K562 (cell line): Measurements from ENCODE around the gene CKAP5. TPM values are rescaled to one million over a fixed set of nuclear protein-coding genes. Genes with fewer than 3 reads are reported as not detected.

ENCODE experiments used
- ARID3A ChIP-seq: IDR thresholded peaks from 2 replicates; pipeline ENCODE4 v1.6.1; 2012; ENCODE audit warnings: low read depth, low read length, improper control_type of control experiment, borderline replicate concordance
- CEBPG ChIP-seq, 3 experiments: fragments of 200-800 bp in 1 of 3; sonication (Bioruptor generic) in 1 of 3; sonication (generic) in 1 of 3; formaldehyde crosslinking in 1 of 3; IDR thresholded peaks in 2 of 3; conservative IDR thresholded peaks in 1 of 3; 2 replicates each; pipeline versions ENCODE4 v1.6.1 to v1.8.0; 2016 to 2022; ENCODE audit warnings: missing compliant biosample characterization in 2 of 3, missing genetic modification characterization in 2 of 3, mild to moderate bottlenecking in 1 of 3, missing genetic modification reagents in 1 of 3
- EGR1 ChIP-seq: fragments of 450-650 bp; conservative IDR thresholded peaks from 2 replicates; pipeline ENCODE4 v1.6.1; 2017; ENCODE audit warnings: mild to moderate bottlenecking
- FOXM1 ChIP-seq, 2 experiments: fragments of 450-650 bp in 1 of 2; sonication (generic) in 1 of 2; formaldehyde crosslinking in 1 of 2; IDR thresholded peaks; 2 replicates each; pipeline versions ENCODE4 v1.6.1 to v1.9.0; 2017 to 2022; ENCODE audit warnings: low read depth in 2 of 2, mild to moderate bottlenecking in 2 of 2, missing genetic modification reagents in 1 of 2, moderate library complexity in 1 of 2
- FUS ChIP-seq: fragments of 200-400 bp; formaldehyde crosslinking; optimal IDR thresholded peaks from 2 replicates; pipeline ENCODE3; 2017; ENCODE audit warnings: low read depth, low read length
- MCM2 ChIP-seq: fragments of 450-650 bp; IDR thresholded peaks from 2 replicates; pipeline ENCODE4 v1.6.1; 2017; ENCODE audit warnings: low read depth, mild to moderate bottlenecking
- OTX1 ChIP-seq: fragments of 450-650 bp; formaldehyde crosslinking; IDR thresholded peaks from 2 replicates; pipeline ENCODE4 v1.4.0; 2022; ENCODE audit warnings: mild to moderate bottlenecking
- RBM15 ChIP-seq: fragments of 200-400 bp; formaldehyde crosslinking; IDR thresholded peaks from 2 replicates; pipeline ENCODE4 v1.6.1; 2018; ENCODE audit warnings: mild to moderate bottlenecking, low read length, moderate library complexity; ENCODE audit not compliant: insufficient read depth
- SETDB1 ChIP-seq: IDR thresholded peaks from one replicate; pipeline ENCODE4 v1.6.1; 2012; ENCODE audit warnings: low read length, control low read depth, inconsistent platforms
- TAF9B ChIP-seq: fragments of 450-650 bp; IDR thresholded peaks from 2 replicates; pipeline ENCODE4 v1.6.1; 2018; ENCODE audit warnings: mild to moderate bottlenecking; ENCODE audit not compliant: partially characterized antibody
- VEZF1 ChIP-seq: fragments of 200-800 bp; sonication (Bioruptor generic); IDR thresholded peaks from 2 replicates; pipeline ENCODE4 v1.6.1; 2017; ENCODE audit warnings: missing genetic modification characterization, missing compliant biosample characterization
- ZBTB7A ChIP-seq: IDR thresholded peaks from 2 replicates; pipeline ENCODE4 v1.6.1; 2011; ENCODE audit warnings: low read depth, mild to moderate bottlenecking, low read length, moderate library complexity, borderline replicate concordance; ENCODE audit not compliant: control insufficient read depth
- ZNF217 ChIP-seq: sonication (generic); formaldehyde crosslinking; IDR thresholded peaks from 2 replicates; pipeline ENCODE4 v1.8.0; 2022; ENCODE audit warnings: mild to moderate bottlenecking, missing genetic modification reagents
- ZNF232 ChIP-seq: sonication (generic); formaldehyde crosslinking; IDR thresholded peaks from 2 replicates; pipeline ENCODE4 v1.8.0; 2022; ENCODE audit warnings: mild to moderate bottlenecking, missing genetic modification reagents
- ZNF740 ChIP-seq, 3 experiments: fragments of 200-800 bp in 1 of 3; sonication (Bioruptor generic) in 1 of 3; sonication (generic) in 1 of 3; formaldehyde crosslinking in 1 of 3; IDR thresholded peaks; 2 replicates each; pipeline versions ENCODE4 v1.6.1 to v1.8.0; 2016 to 2022; ENCODE audit warnings: mild to moderate bottlenecking in 2 of 3, missing compliant biosample characterization in 2 of 3, missing genetic modification characterization in 2 of 3, missing genetic modification reagents in 1 of 3
- polyA plus RNA-seq, 8 experiments: library from polyadenylated mRNA; depleted of rRNA in 4 of 8; stranded (reverse) in 5 of 8; unstranded in 3 of 8; fragments of >200 nt; fragmentation: Nextera tagmentation in 2 of 8; fragmentation: Illumina TruSeq in 1 of 8; extraction: Ambion mirVana in 2 of 8; extraction: Trizol in 1 of 8; gene quantifications; 2 replicates each; pipeline versions ENCODE4 v1.2.1 to v1.2.3, GENCODE V29; 2011 to 2014; ENCODE audit warnings: inconsistent platforms in 1 of 8, missing spikeins in 1 of 8
- total RNA-seq, 7 experiments: library from RNA; depleted of rRNA in 6 of 7; stranded (reverse); fragments of >200 nt in 6 of 7; fragmentation: Illumina TruSeq in 2 of 7; extraction: Trizol in 2 of 7; gene quantifications; 2 replicates each; pipeline versions ENCODE4 v1.2.1 to v1.2.3, GENCODE V29; 2011 to 2021; ENCODE audit warnings: low replicate concordance in 1 of 7
- TF ChIP-seq, protein P1 (sequence below): fragments of 450-650 bp; IDR thresholded peaks from 2 replicates; pipeline ENCODE4 v1.6.1; 2014; ENCODE audit warnings: low read depth, mild to moderate bottlenecking, moderate library complexity, borderline replicate concordance
- TF ChIP-seq, protein P2 (sequence below): sonication (generic); formaldehyde crosslinking; IDR thresholded peaks from 2 replicates; pipeline ENCODE4 v1.8.0; 2022; ENCODE audit warnings: mild to moderate bottlenecking, missing genetic modification reagents

Gene CKAP5
- total and polyA plus RNA-seq, 9 of the 15 experiments (the other 6 are each of a cell fraction or from before 2014, with no cell fraction given) = 60.1 to 239 (median 139) TPM

- TF ChIP-seq ZNF740 (CRISPR knock-in tag; IDR thresholded peaks at IDR 0.05) (0 out of 2 replicates have a peak, but pooled peaks have one; percentile 33), ZNF740 (tag; IDR thresholded peaks at IDR 0.05) (no peak), ZBTB7A (peak; percentile 57; the same call in 1 of the 2 replicates), OTX1 (CRISPR knock-in tag) (0 out of 2 replicates have a peak, but pooled peaks have one; percentile 26), EGR1 (peak; percentile 53), MCM2 (no peak), VEZF1 (CRISPR knock-in tag) (peak; percentile 66), ZNF232 (CRISPR knock-in tag) (0 out of 2 replicates have a peak, but pooled peaks have one; percentile 65), ZNF217 (CRISPR knock-in tag) (no peak), FOXM1 (IDR thresholded peaks at IDR 0.05; ENCODE audit: low read depth) (peak; percentile 99), FOXM1 (CRISPR knock-in tag; IDR thresholded peaks at IDR 0.05; ENCODE audit: low read depth) (peak; percentile 98), ARID3A (no peak), SETDB1 (no peak), TAF9B (peak; percentile 52), CEBPG (CRISPR knock-in tag; IDR thresholded peaks at IDR 0.05) (no peak), CEBPG (tag; conservative IDR thresholded peaks at IDR 0.05 in 1 of 2, IDR thresholded peaks at IDR 0.05 in 1 of 2) (0 out of 4 replicates have a peak, but pooled peaks of 1 of the 2 experiments have one; percentile 20), FUS (no peak), RBM15 (no peak)
- TF ChIP-seq, protein P1, sequence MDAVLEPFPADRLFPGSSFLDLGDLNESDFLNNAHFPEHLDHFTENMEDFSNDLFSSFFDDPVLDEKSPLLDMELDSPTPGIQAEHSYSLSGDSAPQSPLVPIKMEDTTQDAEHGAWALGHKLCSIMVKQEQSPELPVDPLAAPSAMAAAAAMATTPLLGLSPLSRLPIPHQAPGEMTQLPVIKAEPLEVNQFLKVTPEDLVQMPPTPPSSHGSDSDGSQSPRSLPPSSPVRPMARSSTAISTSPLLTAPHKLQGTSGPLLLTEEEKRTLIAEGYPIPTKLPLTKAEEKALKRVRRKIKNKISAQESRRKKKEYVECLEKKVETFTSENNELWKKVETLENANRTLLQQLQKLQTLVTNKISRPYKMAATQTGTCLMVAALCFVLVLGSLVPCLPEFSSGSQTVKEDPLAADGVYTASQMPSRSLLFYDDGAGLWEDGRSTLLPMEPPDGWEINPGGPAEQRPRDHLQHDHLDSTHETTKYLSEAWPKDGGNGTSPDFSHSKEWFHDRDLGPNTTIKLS = peak; percentile 44; the same call in 1 of the 2 replicates
- TF ChIP-seq, protein P2, sequence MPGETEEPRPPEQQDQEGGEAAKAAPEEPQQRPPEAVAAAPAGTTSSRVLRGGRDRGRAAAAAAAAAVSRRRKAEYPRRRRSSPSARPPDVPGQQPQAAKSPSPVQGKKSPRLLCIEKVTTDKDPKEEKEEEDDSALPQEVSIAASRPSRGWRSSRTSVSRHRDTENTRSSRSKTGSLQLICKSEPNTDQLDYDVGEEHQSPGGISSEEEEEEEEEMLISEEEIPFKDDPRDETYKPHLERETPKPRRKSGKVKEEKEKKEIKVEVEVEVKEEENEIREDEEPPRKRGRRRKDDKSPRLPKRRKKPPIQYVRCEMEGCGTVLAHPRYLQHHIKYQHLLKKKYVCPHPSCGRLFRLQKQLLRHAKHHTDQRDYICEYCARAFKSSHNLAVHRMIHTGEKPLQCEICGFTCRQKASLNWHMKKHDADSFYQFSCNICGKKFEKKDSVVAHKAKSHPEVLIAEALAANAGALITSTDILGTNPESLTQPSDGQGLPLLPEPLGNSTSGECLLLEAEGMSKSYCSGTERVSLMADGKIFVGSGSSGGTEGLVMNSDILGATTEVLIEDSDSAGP (CRISPR knock-in tag) = peak; percentile 100
These were observed at the start of gene CKAP5 (continued) for GRCh38 chr11:46845740-46846509.
